Vagina (tissue), 2 donors: ENCODE results near the gene SUGCT. TPM values are rescaled to one million over a fixed set of nuclear protein-coding genes. Genes with fewer than 3 reads are reported as not detected.
"Not testable (repeated sequence)": the region's sequence is repeated elsewhere in the genome, so short reads cannot be mapped to it uniquely, and the experiment has no call there.

Source experiments
- DNase-seq, 2 donors: peaks; one replicate each; pipeline ENCODE4 v3.0.0-alpha.2; 2017; ENCODE audit errors: extremely low spot score in 2 of 2
- H3K27ac ChIP-seq: fragments of 200-600 bp; sonication (generic); one replicate; pipeline ENCODE4 v1.5.1; 2019
- H3K27me3 ChIP-seq: fragments of 200-600 bp; sonication (generic); one replicate; pipeline ENCODE4 v1.5.1; 2019
- H3K36me3 ChIP-seq, 2 donors: fragments of 200-600 bp; sonication (generic); one replicate each; pipeline ENCODE4 v1.5.1; 2017 to 2019
- H3K4me1 ChIP-seq: fragments of 200-600 bp; sonication (generic); one replicate; pipeline ENCODE4 v1.5.1; 2019
- H3K4me3 ChIP-seq, 2 donors: fragments of 200-600 bp; sonication (generic); 1 replicate in 1 of 2; 2 replicates in 1 of 2; pipeline ENCODE4 v1.5.1; 2016 to 2019
- H3K9me3 ChIP-seq: fragments of 200-600 bp; sonication (generic); one replicate; pipeline ENCODE4 v1.5.1; 2019
- CTCF ChIP-seq, 3 experiments: fragments of 450-650 bp in 2 of 3; fragments of 200-600 bp in 1 of 3; sonication (generic) in 1 of 3; IDR thresholded peaks; one replicate each; pipeline ENCODE4 v1.5.1; 2017 to 2019; ENCODE audit warnings: antibody characterized with exemption in 3 of 3, mild to moderate bottlenecking in 2 of 3, moderate library complexity in 2 of 3
- POLR2A ChIP-seq, 2 donors: fragments of 450-650 bp; IDR thresholded peaks; one replicate each; pipeline ENCODE4 v1.6.1; 2017; ENCODE audit warnings: antibody characterized with exemption in 2 of 2, mild to moderate bottlenecking in 2 of 2, moderate library complexity in 2 of 2
- POLR2AphosphoS5 ChIP-seq, 2 donors: sonication (generic); formaldehyde crosslinking; IDR thresholded peaks; one replicate each; pipeline ENCODE4 v1.9.0; 2017; ENCODE audit warnings: antibody characterized with exemption in 2 of 2, mild to moderate bottlenecking in 2 of 2, low read depth in 1 of 2; ENCODE audit not compliant: insufficient read depth in 1 of 2
- intact Hi-C: fragments of 100-400 bp; cut with DNase I; formaldehyde crosslinking; loops from one replicate; pipeline ENCODE4 v1.15.1; 2023
- total RNA-seq: library from RNA; depleted of rRNA; stranded (reverse); fragments of >200 nt; gene quantifications from one replicate; pipeline ENCODE4 v1.2.3, GENCODE V29; 2016

The SUGCT gene
- total RNA-seq, 1 donor from 2014 or later, result 2.2 TPM

- H3K27me3 ChIP-seq, result no peaks in the 10 kb centered on the region
- H3K4me3 ChIP-seq, result no peak overlapping the region
- H3K27ac ChIP-seq, result no peak overlapping the region
- DNase-seq, result no peak
- intact Hi-C loops, result no loop called here
- no peaks in the 10 kb centered on the region for H3K9me3 ChIP-seq
- TF ChIP-seq POLR2AphosphoS5 (IDR thresholded peaks at IDR 0.05; ENCODE audit: insufficient read depth in 1 of 2, low read depth in 1 of 2), result no peak
- no peak for TF ChIP-seq POLR2A (IDR thresholded peaks at IDR 0.05)
- no peak for TF ChIP-seq CTCF (IDR thresholded peaks at IDR 0.05)
- no peaks in the 10 kb centered on the region for H3K36me3 ChIP-seq
- no peaks in the 10 kb centered on the region for H3K4me1 ChIP-seq
Measured at GRCh38 chr7:40122940-40123254, 11.9 kb upstream of the SUGCT start.

- no peak for DNase-seq
- no peaks in the 10 kb centered on the region for H3K27me3 ChIP-seq
- H3K27ac ChIP-seq, result peak overlapping the region; percentile 89
- H3K36me3 ChIP-seq, result no peaks in the 10 kb centered on the region
- H3K9me3 ChIP-seq, result no peaks in the 10 kb centered on the region
- peak overlapping the region; percentile 85 to 96 for H3K4me3 ChIP-seq
- H3K4me1 ChIP-seq, result peaks cover 39% of the 10 kb centered on the region
- intact Hi-C loops, result no loop called here
- TF ChIP-seq POLR2AphosphoS5 (IDR thresholded peaks at IDR 0.05; ENCODE audit: insufficient read depth in 1 of 2, low read depth in 1 of 2), result no peak
- TF ChIP-seq CTCF (IDR thresholded peaks at IDR 0.05), result no peak
- no peak for TF ChIP-seq POLR2A (IDR thresholded peaks at IDR 0.05)
Measured at GRCh38 chr7:40133561-40134427, 1.0 kb upstream of the SUGCT start.

- peak overlapping the region; percentile 85 to 96 for H3K4me3 ChIP-seq
- no peaks in the 10 kb centered on the region for H3K27me3 ChIP-seq
- intact Hi-C loops, result no loop called here
- H3K27ac ChIP-seq, result peak overlapping the region; percentile 89
- TF ChIP-seq CTCF (IDR thresholded peaks at IDR 0.05), result no peak
- no peak for TF ChIP-seq POLR2AphosphoS5 (IDR thresholded peaks at IDR 0.05; ENCODE audit: insufficient read depth in 1 of 2, low read depth in 1 of 2)
- TF ChIP-seq POLR2A (IDR thresholded peaks at IDR 0.05), result no peak
- H3K4me1 ChIP-seq, result peaks cover 36% of the 10 kb centered on the region
- no peaks in the 10 kb centered on the region for H3K9me3 ChIP-seq
- no peak for DNase-seq
- no peaks in the 10 kb centered on the region for H3K36me3 ChIP-seq
Measured at GRCh38 chr7:40135317-40135610, 459 bp downstream of the SUGCT start.

GRCh38 chr7:40137563-40137962 is 2.8 kb downstream of the SUGCT start:
- Histone ChIP-seq H3K4me3 (no peak overlapping the region), H3K27me3 (no peaks in the 10 kb centered on the region), H3K4me1 (peaks cover 17% of the 10 kb centered on the region), H3K9me3 (no peaks in the 10 kb centered on the region), H3K36me3 (no peaks in the 10 kb centered on the region), H3K27ac (no peak overlapping the region)
- intact Hi-C loops, result no loop called here
- DNase-seq, result no peak
- no peak for TF ChIP-seq POLR2AphosphoS5 (IDR thresholded peaks at IDR 0.05; ENCODE audit: insufficient read depth in 1 of 2, low read depth in 1 of 2)
- no peak for TF ChIP-seq CTCF (IDR thresholded peaks at IDR 0.05)
- no peak for TF ChIP-seq POLR2A (IDR thresholded peaks at IDR 0.05)

- Histone ChIP-seq H3K27ac (no peak overlapping the region), H3K4me3 (no peak overlapping the region), H3K9me3 (no peaks in the 10 kb centered on the region), H3K36me3 (no peaks in the 10 kb centered on the region), H3K27me3 (no peaks in the 10 kb centered on the region), H3K4me1 (peaks cover 7% of the 10 kb centered on the region)
- TF ChIP-seq POLR2A (IDR thresholded peaks at IDR 0.05) (no peak), CTCF (IDR thresholded peaks at IDR 0.05) (no peak), POLR2AphosphoS5 (IDR thresholded peaks at IDR 0.05; ENCODE audit: insufficient read depth in 1 of 2, low read depth in 1 of 2) (no peak)
- DNase-seq, result no peak
- intact Hi-C loops, result no loop called here
Measured at GRCh38 chr7:40138973-40139372, 4.2 kb downstream of the SUGCT start.

- H3K27ac ChIP-seq, H3K9me3 ChIP-seq, H3K36me3 ChIP-seq, H3K4me1 ChIP-seq, intact Hi-C loops, H3K27me3 ChIP-seq, H3K4me3 ChIP-seq, DNase-seq: not testable (repeated sequence)
Measured at GRCh38 chr7:40139891-40140290, 5.1 kb downstream of the SUGCT start.
